Measurements from ENCODE around the gene TFCP2L1. TPM values are rescaled to one million over a fixed set of nuclear protein-coding genes. Genes with fewer than 3 reads are reported as not detected.

Gene TFCP2L1
- total and polyA plus RNA-seq, 2 of the 4 experiments (the other 2 are of a cell fraction), result not detected

DNA sequence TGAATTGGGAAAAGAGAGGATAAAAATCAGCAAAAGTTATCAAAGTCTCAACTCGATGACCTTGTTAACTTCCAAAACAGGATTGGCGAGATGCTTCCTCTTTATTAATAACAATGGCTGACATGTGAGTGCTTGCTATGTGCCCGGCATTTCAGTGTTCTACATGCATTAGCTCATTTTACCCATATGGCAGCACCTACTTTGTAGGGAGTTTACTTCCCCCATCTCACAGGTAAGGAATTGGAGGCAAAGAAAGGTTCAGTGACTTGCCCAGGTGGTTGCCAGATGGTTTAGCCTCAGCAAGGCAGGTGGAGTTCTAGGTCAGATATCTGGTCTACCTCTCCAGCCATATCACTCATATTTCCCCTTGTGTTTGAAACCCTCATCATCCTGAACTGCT lies 12.4 kb downstream of the TFCP2L1 start:
- dilution Hi-C loops (cut with HindIII; ENCODE audit: low sequenced_read_pairs, unreplicated experiment) (no loop called here), in situ Hi-C loops (cut with MboI; ENCODE audit: low sequenced_read_pairs) (no loop called here), intact Hi-C loops (cut with micrococcal nuclease) (no loop called here)
- no peak overlapping the region for H2AFZ ChIP-seq (replicated peaks; ENCODE audit: low read length, poor library complexity)
- H3K9ac ChIP-seq (ENCODE audit: low read depth, low read length), result no peak overlapping the region
- TF ChIP-seq CHD1 (IDR thresholded peaks at IDR 0.05; ENCODE audit: low read depth, low read length), result no peak
- TF ChIP-seq ELK1 (IDR thresholded peaks at IDR 0.05; ENCODE audit: borderline replicate concordance, low read depth, low read length), result no peak
- TF ChIP-seq, protein P1, sequence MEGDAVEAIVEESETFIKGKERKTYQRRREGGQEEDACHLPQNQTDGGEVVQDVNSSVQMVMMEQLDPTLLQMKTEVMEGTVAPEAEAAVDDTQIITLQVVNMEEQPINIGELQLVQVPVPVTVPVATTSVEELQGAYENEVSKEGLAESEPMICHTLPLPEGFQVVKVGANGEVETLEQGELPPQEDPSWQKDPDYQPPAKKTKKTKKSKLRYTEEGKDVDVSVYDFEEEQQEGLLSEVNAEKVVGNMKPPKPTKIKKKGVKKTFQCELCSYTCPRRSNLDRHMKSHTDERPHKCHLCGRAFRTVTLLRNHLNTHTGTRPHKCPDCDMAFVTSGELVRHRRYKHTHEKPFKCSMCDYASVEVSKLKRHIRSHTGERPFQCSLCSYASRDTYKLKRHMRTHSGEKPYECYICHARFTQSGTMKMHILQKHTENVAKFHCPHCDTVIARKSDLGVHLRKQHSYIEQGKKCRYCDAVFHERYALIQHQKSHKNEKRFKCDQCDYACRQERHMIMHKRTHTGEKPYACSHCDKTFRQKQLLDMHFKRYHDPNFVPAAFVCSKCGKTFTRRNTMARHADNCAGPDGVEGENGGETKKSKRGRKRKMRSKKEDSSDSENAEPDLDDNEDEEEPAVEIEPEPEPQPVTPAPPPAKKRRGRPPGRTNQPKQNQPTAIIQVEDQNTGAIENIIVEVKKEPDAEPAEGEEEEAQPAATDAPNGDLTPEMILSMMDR (conservative IDR thresholded peaks at IDR 0.05; ENCODE audit: low read depth, low read length), result no peak
- no peak for TF ChIP-seq RFX5 (IDR thresholded peaks at IDR 0.05; ENCODE audit: low read depth, low read length)
- TF ChIP-seq, protein P2, sequence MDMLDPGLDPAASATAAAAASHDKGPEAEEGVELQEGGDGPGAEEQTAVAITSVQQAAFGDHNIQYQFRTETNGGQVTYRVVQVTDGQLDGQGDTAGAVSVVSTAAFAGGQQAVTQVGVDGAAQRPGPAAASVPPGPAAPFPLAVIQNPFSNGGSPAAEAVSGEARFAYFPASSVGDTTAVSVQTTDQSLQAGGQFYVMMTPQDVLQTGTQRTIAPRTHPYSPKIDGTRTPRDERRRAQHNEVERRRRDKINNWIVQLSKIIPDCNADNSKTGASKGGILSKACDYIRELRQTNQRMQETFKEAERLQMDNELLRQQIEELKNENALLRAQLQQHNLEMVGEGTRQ (IDR thresholded peaks at IDR 0.05; ENCODE audit: low read depth, low read length), result no peak
- TF ChIP-seq BHLHE40 (IDR thresholded peaks at IDR 0.05; ENCODE audit: low read depth, low read length), result no peak
- no peak for TF ChIP-seq RAD21 (IDR thresholded peaks at IDR 0.05; ENCODE audit: low read length)
- no peak for ATAC-seq (ENCODE audit: low read depth)
- ChIA-PET CTCF (no interaction called here), POLR2A (ENCODE audit: unreplicated experiment) (no interaction called here)
- no peak overlapping the region for H3K27ac ChIP-seq (ENCODE audit: insufficient read depth, low read length)
- DNase-seq, result no peak
- no peaks in the 10 kb centered on the region for H3K79me1 ChIP-seq (ENCODE audit: low read depth in 1 of 2, low read length in 2 of 2)
- no peak overlapping the region for H2BK15ac ChIP-seq (ENCODE audit: low read depth, low read length)
- no peaks in the 10 kb centered on the region for H3K36me3 ChIP-seq (ENCODE audit: control insufficient read depth, insufficient read depth, low read length)
- H3K14ac ChIP-seq (replicated peaks; ENCODE audit: low read depth, low read length), result no peak overlapping the region
- no peak overlapping the region for H3K4me2 ChIP-seq (ENCODE audit: low read depth, low read length)
- H2BK5ac ChIP-seq (ENCODE audit: low read depth, low read length, poor library complexity, severe bottlenecking), result no peak overlapping the region
- H2AK5ac ChIP-seq (ENCODE audit: low read depth, low read length), result no peak overlapping the region
- H4K20me1 ChIP-seq (ENCODE audit: insufficient read depth, low read length), result no peaks in the 10 kb centered on the region
- no peaks in the 10 kb centered on the region for H3K4me1 ChIP-seq (ENCODE audit: control insufficient read depth, insufficient read depth, low read length)
- peaks cover 18% of the 10 kb centered on the region for H3K27me3 ChIP-seq (ENCODE audit: control insufficient read depth, insufficient read depth, low read length)
- no peak overlapping the region for H3K18ac ChIP-seq (ENCODE audit: low read depth, low read length)
- BruUV-seq (replicated peaks), result no TSS peak
- WGBS, 2 experiments (ENCODE audit: extremely low coverage in 2 of 2, insufficient read length in 1 of 2), result no CpG with 5 or more reads among the region's 3 CpGs
- H4K91ac ChIP-seq (ENCODE audit: insufficient read depth, low read depth, low read length), result no peak overlapping the region
- H3K4me3 ChIP-seq (ENCODE audit: insufficient read depth, low read depth, low read length), result no peak overlapping the region
- H4K5ac ChIP-seq (ENCODE audit: low read depth, low read length), result no peak overlapping the region
- H3K9me1 ChIP-seq (ENCODE audit: insufficient read depth, low read length), result no peaks in the 10 kb centered on the region
- no peak overlapping the region for H2BK120ac ChIP-seq (ENCODE audit: low read depth, low read length)
- no peak overlapping the region for H3K4ac ChIP-seq (ENCODE audit: low read depth, low read length)
- no peak overlapping the region for H2AK9ac ChIP-seq (replicated peaks; ENCODE audit: low read depth, low read length, poor library complexity)
- H3K9me3 ChIP-seq (ENCODE audit: control insufficient read depth, insufficient read depth, low read length), result no peaks in the 10 kb centered on the region
- H3K56ac ChIP-seq (ENCODE audit: extremely low read depth, insufficient read depth, low read length), result no peak overlapping the region
- H2BK20ac ChIP-seq (ENCODE audit: low read depth, low read length), result no peak overlapping the region
- no peak overlapping the region for H3K23ac ChIP-seq (ENCODE audit: low read depth, low read length)
- no peak overlapping the region for H4K8ac ChIP-seq (ENCODE audit: low read depth in 2 of 2, low read length in 2 of 2)
